Measurements from ENCODE around the gene MALRD1.

DNA sequence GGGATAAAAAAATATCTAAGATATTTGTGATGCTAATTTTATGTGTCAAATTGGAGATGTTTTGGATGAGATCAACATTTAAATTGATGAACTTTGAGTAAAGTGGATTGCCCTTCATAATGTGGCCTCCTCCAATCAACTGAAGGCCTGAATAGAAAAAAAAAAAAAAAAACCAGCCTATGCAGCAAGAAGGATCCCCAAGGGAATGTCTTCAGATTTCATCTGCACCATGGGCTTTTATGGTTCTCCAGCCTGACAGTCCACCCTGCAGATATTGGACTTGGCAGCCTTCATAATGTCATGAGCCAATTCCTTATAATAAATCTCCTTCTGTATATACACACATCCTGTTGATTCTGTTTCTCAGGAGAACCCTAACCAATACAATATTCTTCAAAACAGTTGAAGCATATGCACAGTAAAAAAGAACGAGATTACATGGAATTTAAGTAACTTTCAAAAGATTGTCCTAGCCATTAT is 450.7 kb downstream of the MALRD1 start:
- no peak for TF ChIP-seq POLR2A (IDR thresholded peaks at IDR 0.05)
- TF ChIP-seq, protein P1, sequence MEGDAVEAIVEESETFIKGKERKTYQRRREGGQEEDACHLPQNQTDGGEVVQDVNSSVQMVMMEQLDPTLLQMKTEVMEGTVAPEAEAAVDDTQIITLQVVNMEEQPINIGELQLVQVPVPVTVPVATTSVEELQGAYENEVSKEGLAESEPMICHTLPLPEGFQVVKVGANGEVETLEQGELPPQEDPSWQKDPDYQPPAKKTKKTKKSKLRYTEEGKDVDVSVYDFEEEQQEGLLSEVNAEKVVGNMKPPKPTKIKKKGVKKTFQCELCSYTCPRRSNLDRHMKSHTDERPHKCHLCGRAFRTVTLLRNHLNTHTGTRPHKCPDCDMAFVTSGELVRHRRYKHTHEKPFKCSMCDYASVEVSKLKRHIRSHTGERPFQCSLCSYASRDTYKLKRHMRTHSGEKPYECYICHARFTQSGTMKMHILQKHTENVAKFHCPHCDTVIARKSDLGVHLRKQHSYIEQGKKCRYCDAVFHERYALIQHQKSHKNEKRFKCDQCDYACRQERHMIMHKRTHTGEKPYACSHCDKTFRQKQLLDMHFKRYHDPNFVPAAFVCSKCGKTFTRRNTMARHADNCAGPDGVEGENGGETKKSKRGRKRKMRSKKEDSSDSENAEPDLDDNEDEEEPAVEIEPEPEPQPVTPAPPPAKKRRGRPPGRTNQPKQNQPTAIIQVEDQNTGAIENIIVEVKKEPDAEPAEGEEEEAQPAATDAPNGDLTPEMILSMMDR (IDR thresholded peaks at IDR 0.05), result no peak

Data from lower leg skin (tissue), 3 donors.